ENCODE data around the gene FAM204A. TPM values are rescaled to one million over a fixed set of nuclear protein-coding genes. Genes with fewer than 3 reads are reported as not detected.

Gene FAM204A
- total RNA-seq, 1 donor from 2014 or later, result 71.8 TPM

GRCh38 chr10:118321724-118322575 lies 20.2 kb downstream of the FAM204A start:
- no peaks in the 10 kb centered on the region for H3K9me3 Mint-ChIP-seq
- no peaks in the 10 kb centered on the region for H3K27me3 Mint-ChIP-seq
- intact Hi-C loops (cut with micrococcal nuclease), result no loop called here
- CTCF ChIA-PET, result no interaction called here
- DNase-seq (no peak), ATAC-seq (ENCODE audit: low read depth) (no peak)
- H3K4me1 Mint-ChIP-seq, result no peaks in the 10 kb centered on the region
- no peak overlapping the region for H3K4me3 Mint-ChIP-seq
- no peak for TF ChIP-seq CTCF (IDR thresholded peaks at IDR 0.05)
- H3K27ac Mint-ChIP-seq, result no peak overlapping the region
- H3K36me3 Mint-ChIP-seq (ENCODE audit: low read depth), result peaks cover 71% of the 10 kb centered on the region
- POLR2A ChIA-PET, result no interaction called here

- POLR2A ChIA-PET, result no interaction called here
- intact Hi-C loops (cut with micrococcal nuclease), result no loop called here
- H3K9me3 Mint-ChIP-seq, result no peaks in the 10 kb centered on the region
- H3K27ac Mint-ChIP-seq, result no peak overlapping the region
- CTCF ChIA-PET, result no interaction called here
- peaks cover 61% of the 10 kb centered on the region for H3K36me3 Mint-ChIP-seq (ENCODE audit: low read depth)
- no peak for TF ChIP-seq CTCF (IDR thresholded peaks at IDR 0.05)
- ATAC-seq (ENCODE audit: low read depth) (no peak), DNase-seq (no peak)
- no peak overlapping the region for H3K4me3 Mint-ChIP-seq
- H3K27me3 Mint-ChIP-seq, result no peaks in the 10 kb centered on the region
- H3K4me1 Mint-ChIP-seq, result no peaks in the 10 kb centered on the region
Observed at GRCh38 chr10:118315629-118316028, 26.5 kb downstream of the FAM204A start.

- DNase-seq, result no peak
- Mint-ChIP-seq H3K27ac (no peak overlapping the region), H3K9me3 (no peaks in the 10 kb centered on the region), H3K27me3 (no peaks in the 10 kb centered on the region), H3K4me1 (no peaks in the 10 kb centered on the region), H3K36me3 (ENCODE audit: low read depth) (peaks cover 60% of the 10 kb centered on the region), H3K4me3 (no peak overlapping the region)
- CTCF ChIA-PET, result interaction anchor here (0.5 kb wide), 1 partner anchor 1866 kb away, joined by 3 read pairs; no protein-coding TSS in a partner anchor
- ATAC-seq (ENCODE audit: low read depth), result no peak
- no peak for TF ChIP-seq CTCF (IDR thresholded peaks at IDR 0.05)
- POLR2A ChIA-PET, result no interaction called here
- intact Hi-C loops (cut with micrococcal nuclease), result no loop called here
Observed at GRCh38 chr10:118314882-118315281, 27.2 kb downstream of the FAM204A start.

GRCh38 chr10:118311505-118311904 lies 30.6 kb downstream of the FAM204A start:
- Mint-ChIP-seq H3K27ac (no peak overlapping the region), H3K4me3 (no peak overlapping the region), H3K27me3 (no peaks in the 10 kb centered on the region), H3K4me1 (no peaks in the 10 kb centered on the region), H3K36me3 (ENCODE audit: low read depth) (peaks cover 81% of the 10 kb centered on the region), H3K9me3 (no peaks in the 10 kb centered on the region)
- ChIA-PET CTCF (no interaction called here), POLR2A (no interaction called here)
- DNase-seq, result no peak
- ATAC-seq (ENCODE audit: low read depth), result no peak
- intact Hi-C loops (cut with micrococcal nuclease), result no loop called here
- no peak for TF ChIP-seq CTCF (IDR thresholded peaks at IDR 0.05)

GRCh38 chr10:118310822-118311221 lies 31.3 kb downstream of the FAM204A start:
- ATAC-seq (ENCODE audit: low read depth) (no peak), DNase-seq (no peak)
- no peak for TF ChIP-seq CTCF (IDR thresholded peaks at IDR 0.05)
- H3K27me3 Mint-ChIP-seq, result no peaks in the 10 kb centered on the region
- H3K9me3 Mint-ChIP-seq, result no peaks in the 10 kb centered on the region
- intact Hi-C loops (cut with micrococcal nuclease), result no loop called here
- H3K4me1 Mint-ChIP-seq, result no peaks in the 10 kb centered on the region
- ChIA-PET POLR2A (interaction anchor here (0.7 kb wide), 1 partner anchor 840 kb away, joined by 3 read pairs; no protein-coding TSS in a partner anchor), CTCF (no interaction called here)
- H3K27ac Mint-ChIP-seq, result no peak overlapping the region
- H3K4me3 Mint-ChIP-seq, result no peak overlapping the region
- H3K36me3 Mint-ChIP-seq (ENCODE audit: low read depth), result peaks cover 83% of the 10 kb centered on the region

Data from activated B cell treated with CpG ODN at 0.5 μM for 24 hours (primary cell).